Measurements from ENCODE around the gene ATG3. TPM values are rescaled to one million over a fixed set of nuclear protein-coding genes. Genes with fewer than 3 reads are reported as not detected.
A peak's percentile ranks its signal among the peaks of the same experiment; 100 is the strongest.

The ATG3 gene
- total RNA-seq: 73.3 TPM

- Histone ChIP-seq H3K27me3 (no peaks in the 10 kb centered on the region), H3K4me3 (peak within 1 kb of the TSS; percentile 70 to 73), H3K9me3 (no peaks in the 10 kb centered on the region), H3K27ac (peak within 1 kb of the TSS; percentile 95 to 98), H3K4me1 (peaks cover 8 to 17% of the 10 kb centered on the region in 2 donors), H3K36me3 (peaks cover 0 to 10% of the 10 kb centered on the region in 2 donors)
- TF ChIP-seq, protein P1, sequence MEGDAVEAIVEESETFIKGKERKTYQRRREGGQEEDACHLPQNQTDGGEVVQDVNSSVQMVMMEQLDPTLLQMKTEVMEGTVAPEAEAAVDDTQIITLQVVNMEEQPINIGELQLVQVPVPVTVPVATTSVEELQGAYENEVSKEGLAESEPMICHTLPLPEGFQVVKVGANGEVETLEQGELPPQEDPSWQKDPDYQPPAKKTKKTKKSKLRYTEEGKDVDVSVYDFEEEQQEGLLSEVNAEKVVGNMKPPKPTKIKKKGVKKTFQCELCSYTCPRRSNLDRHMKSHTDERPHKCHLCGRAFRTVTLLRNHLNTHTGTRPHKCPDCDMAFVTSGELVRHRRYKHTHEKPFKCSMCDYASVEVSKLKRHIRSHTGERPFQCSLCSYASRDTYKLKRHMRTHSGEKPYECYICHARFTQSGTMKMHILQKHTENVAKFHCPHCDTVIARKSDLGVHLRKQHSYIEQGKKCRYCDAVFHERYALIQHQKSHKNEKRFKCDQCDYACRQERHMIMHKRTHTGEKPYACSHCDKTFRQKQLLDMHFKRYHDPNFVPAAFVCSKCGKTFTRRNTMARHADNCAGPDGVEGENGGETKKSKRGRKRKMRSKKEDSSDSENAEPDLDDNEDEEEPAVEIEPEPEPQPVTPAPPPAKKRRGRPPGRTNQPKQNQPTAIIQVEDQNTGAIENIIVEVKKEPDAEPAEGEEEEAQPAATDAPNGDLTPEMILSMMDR (IDR thresholded peaks at IDR 0.05): peak in 1 of 3 experiments; percentile 5
- peak; percentile 95 to 100 for DNase-seq (ENCODE audit: low spot score in 2 of 2)
- intact Hi-C loops (cut with DNase I): loop anchor here (1.0 to 10.0 kb wide), 7 partner anchors 77 to 1583 kb away; partner anchors contain the start of genes ATP6V1A, CCDC191, GTPBP8 and NAA50
Observed at GRCh38 chr3:112561734-112562529, at the start of gene ATG3, which contains the start of gene SLC35A5. Gene ATG3 (minus strand): TSS chr3:112561962. CDS start chr3:112561528, 434 bp downstream. Gene SLC35A5 (plus strand): TSS chr3:112562045. CDS start chr3:112563404, 1,359 bp downstream.

DNA sequence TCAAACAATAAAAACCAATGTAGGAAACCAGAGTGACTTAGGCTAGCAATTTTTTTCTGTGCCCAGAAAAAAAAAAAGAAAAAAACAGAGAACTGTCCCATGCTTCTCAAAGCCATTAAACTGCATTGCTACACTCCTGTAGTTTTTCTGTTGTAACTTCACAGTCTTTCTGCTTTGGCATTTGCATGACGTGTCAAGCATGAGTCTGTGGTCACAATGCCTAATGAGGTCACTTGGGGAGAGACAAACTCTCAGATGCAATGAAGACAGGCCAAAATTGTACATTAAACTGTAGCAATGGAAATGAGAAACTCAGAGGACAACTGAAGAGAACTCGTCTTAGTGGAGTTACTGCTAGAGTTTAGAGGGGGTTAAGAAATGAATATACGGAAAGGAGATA, 48.4 kb upstream of the ATG3 start:
- TF ChIP-seq, protein P1 (IDR thresholded peaks at IDR 0.05): no peak
- peaks cover 0 to 15% of the 10 kb centered on the region in 2 donors for H3K36me3 ChIP-seq
- H3K4me3 ChIP-seq: no peak overlapping the region
- H3K27me3 ChIP-seq: no peaks in the 10 kb centered on the region
- no peaks in the 10 kb centered on the region for H3K9me3 ChIP-seq
- DNase-seq (ENCODE audit: low spot score in 2 of 2): no peak
- intact Hi-C loops (cut with DNase I): no loop called here
- H3K27ac ChIP-seq: no peak overlapping the region
- no peaks in the 10 kb centered on the region for H3K4me1 ChIP-seq

- no peaks in the 10 kb centered on the region for H3K9me3 ChIP-seq
- no peaks in the 10 kb centered on the region for H3K4me1 ChIP-seq
- no peak for DNase-seq (ENCODE audit: low spot score in 2 of 2)
- H3K27ac ChIP-seq: no peak overlapping the region
- H3K4me3 ChIP-seq: no peak overlapping the region
- TF ChIP-seq, protein P1 (IDR thresholded peaks at IDR 0.05): no peak
- no peaks in the 10 kb centered on the region for H3K27me3 ChIP-seq
- peaks cover 0 to 15% of the 10 kb centered on the region in 2 donors for H3K36me3 ChIP-seq
- intact Hi-C loops (cut with DNase I): no loop called here
Observed at GRCh38 chr3:112607863-112608262, 46.1 kb upstream of the ATG3 start.

DNA sequence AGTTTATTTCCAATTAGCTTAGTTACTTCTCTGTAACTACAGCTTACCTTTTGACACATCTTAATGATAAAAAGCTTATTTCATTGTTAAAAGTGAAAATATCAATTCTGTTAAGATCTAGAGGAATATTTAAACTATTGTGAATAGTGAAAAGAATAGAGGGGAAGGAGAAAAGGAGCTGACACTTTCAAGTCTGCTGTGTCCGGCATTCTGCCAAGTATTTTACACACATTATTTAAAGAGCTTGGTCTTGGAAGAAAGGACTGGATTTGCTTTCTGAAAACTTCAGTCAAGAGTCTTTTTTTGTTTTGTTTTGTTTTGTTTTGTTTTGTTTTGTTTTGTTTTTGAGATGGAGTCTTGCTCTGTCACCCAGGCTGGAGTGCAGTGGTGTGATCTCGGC, 44.3 kb upstream of the ATG3 start:
- H3K36me3 ChIP-seq: peaks cover 0 to 15% of the 10 kb centered on the region in 2 donors
- no peak overlapping the region for H3K4me3 ChIP-seq
- TF ChIP-seq, protein P1 (IDR thresholded peaks at IDR 0.05): no peak
- intact Hi-C loops (cut with DNase I): no loop called here
- H3K27me3 ChIP-seq: no peaks in the 10 kb centered on the region
- H3K9me3 ChIP-seq: no peaks in the 10 kb centered on the region
- no peaks in the 10 kb centered on the region for H3K4me1 ChIP-seq
- DNase-seq (ENCODE audit: low spot score in 2 of 2): no peak
- H3K27ac ChIP-seq: no peak overlapping the region

GRCh38 chr3:112605285-112605684, 43.5 kb upstream of the ATG3 start:
- Histone ChIP-seq H3K4me1 (no peaks in the 10 kb centered on the region), H3K27me3 (no peaks in the 10 kb centered on the region), H3K9me3 (no peaks in the 10 kb centered on the region), H3K4me3 (no peak overlapping the region), H3K27ac (no peak overlapping the region), H3K36me3 (peaks cover 0 to 15% of the 10 kb centered on the region in 2 donors)
- TF ChIP-seq, protein P1 (IDR thresholded peaks at IDR 0.05): no peak
- DNase-seq (ENCODE audit: low spot score in 2 of 2): peak in 1 of 2 donors; percentile 67
- intact Hi-C loops (cut with DNase I): no loop called here

All from ascending aorta (tissue), 2 donors.